Activated CD8-positive, alpha-beta memory T cell treated with anti-CD3 and anti-CD28 coated beads, Interleukin-2, amount 10 ng/mL, durations not matched to agents 7 days and 5 days (primary cell): ENCODE results near the gene FHOD3. TPM values are rescaled to one million over a fixed set of nuclear protein-coding genes. Genes with fewer than 3 reads are reported as not detected.

Source experiments
- ATAC-seq: fragments of 150-1000 bp; cut with Tn5 transposase; one replicate; pipeline ENCODE4 v1.10.0; 2021; ENCODE audit warnings: moderate library complexity
- CTCF ChIA-PET: fragments of 350-600 bp; sonication (Branson Sonifier 250); formaldehyde crosslinking; loops from one replicate; lab custom pipeline; 2021; ENCODE audit warnings: antibody characterized with exemption; lab: Charles Lee
- DNase-seq: peaks from one replicate; pipeline ENCODE4 v3.0.0-alpha.2; 2020
- H3K27ac Mint-ChIP-seq: one replicate; pipeline ENCODE4 v1.8.0; 2021; ENCODE audit warnings: mild to moderate bottlenecking, mixed read lengths
- H3K27me3 Mint-ChIP-seq: one replicate; pipeline ENCODE4 v1.8.0; 2021; ENCODE audit warnings: mixed read lengths
- H3K36me3 Mint-ChIP-seq: one replicate; pipeline ENCODE4 v1.8.0; 2021; ENCODE audit warnings: mild to moderate bottlenecking, mixed read lengths
- H3K4me1 Mint-ChIP-seq: one replicate; pipeline ENCODE4 v1.8.0; 2021; ENCODE audit warnings: mixed read lengths
- H3K4me3 Mint-ChIP-seq: one replicate; pipeline ENCODE4 v1.8.0; 2021; ENCODE audit warnings: mild to moderate bottlenecking, moderate library complexity, mixed read lengths
- H3K9me3 Mint-ChIP-seq: one replicate; pipeline ENCODE4 v1.8.0; 2022; ENCODE audit warnings: low read depth, mixed read lengths
- total RNA-seq, 2 experiments: library from RNA; stranded (reverse); gene quantifications; one replicate each; pipeline ENCODE4 v1.2.3, GENCODE V29; 2021

FHOD3 gene
- total RNA-seq, 2 experiments from 2014 or later = not detected

DNA sequence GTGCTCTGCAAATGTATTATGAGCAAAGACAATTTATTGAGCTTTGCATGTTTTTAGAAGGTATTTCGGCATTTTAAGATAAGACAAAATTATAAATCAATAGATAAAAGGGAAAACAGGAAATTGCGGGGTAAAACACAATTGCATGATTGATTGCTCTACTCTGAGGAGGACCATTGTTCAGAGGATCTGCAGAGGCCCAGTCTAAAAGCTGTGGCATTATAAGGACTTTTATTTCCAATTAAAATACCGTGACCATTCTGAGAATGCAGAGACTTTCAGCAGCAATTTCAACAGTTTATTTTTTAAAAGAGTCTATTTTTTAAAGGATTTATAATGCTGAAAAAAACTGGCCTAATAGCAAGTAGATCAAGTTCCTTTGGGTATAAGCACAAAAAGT, 469.3 kb downstream of the FHOD3 start:
- ATAC-seq (no peak), DNase-seq (no peak)
- CTCF ChIA-PET = no interaction called here
- no peaks in the 10 kb centered on the region for H3K27me3 Mint-ChIP-seq
- H3K27ac Mint-ChIP-seq = no peak overlapping the region
- peaks cover 12% of the 10 kb centered on the region for H3K4me1 Mint-ChIP-seq
- no peak overlapping the region for H3K4me3 Mint-ChIP-seq
- H3K36me3 Mint-ChIP-seq = no peaks in the 10 kb centered on the region
- no peaks in the 10 kb centered on the region for H3K9me3 Mint-ChIP-seq

DNA sequence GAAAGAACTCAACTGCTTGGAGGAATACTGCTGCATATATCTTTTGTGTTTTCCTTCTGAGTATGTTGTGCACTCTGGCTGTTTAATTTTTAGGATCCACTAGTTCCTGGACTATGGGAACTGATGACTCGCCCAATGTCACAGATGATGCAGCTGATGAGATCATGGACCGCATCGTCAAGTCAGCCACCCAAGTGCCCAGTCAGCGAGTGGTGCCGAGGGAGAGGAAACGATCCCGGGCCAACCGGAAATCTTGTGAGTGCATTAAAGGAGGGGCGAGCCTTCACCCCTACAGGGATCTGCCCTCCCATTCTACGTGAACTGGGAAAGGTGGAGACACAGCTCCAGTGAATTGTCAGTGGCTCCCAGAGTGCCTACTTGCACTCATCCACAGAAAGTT, 471.7 kb downstream of the FHOD3 start:
- Mint-ChIP-seq H3K9me3 (no peaks in the 10 kb centered on the region), H3K36me3 (no peaks in the 10 kb centered on the region), H3K4me3 (no peak overlapping the region), H3K27me3 (no peaks in the 10 kb centered on the region), H3K27ac (no peak overlapping the region), H3K4me1 (peaks cover 12% of the 10 kb centered on the region)
- ATAC-seq (no peak), DNase-seq (no peak)
- CTCF ChIA-PET = interaction anchor here (1.2 kb wide), 1 partner anchor 11 kb away, joined by 3 read pairs; no protein-coding TSS in a partner anchor

GRCh38 chr18:36769611-36770314, 472.2 kb downstream of the FHOD3 start:
- H3K27ac Mint-ChIP-seq = no peak overlapping the region

GRCh38 chr18:36770315-36770946, 472.9 kb downstream of the FHOD3 start:
- H3K36me3 Mint-ChIP-seq = no peaks in the 10 kb centered on the region
- no peak overlapping the region for H3K4me3 Mint-ChIP-seq
- H3K4me1 Mint-ChIP-seq = peaks cover 12% of the 10 kb centered on the region
- no peak for DNase-seq
- H3K9me3 Mint-ChIP-seq = no peaks in the 10 kb centered on the region
- H3K27me3 Mint-ChIP-seq = no peaks in the 10 kb centered on the region
- ATAC-seq = no peak
- CTCF ChIA-PET = no interaction called here
- no peak overlapping the region for H3K27ac Mint-ChIP-seq

More at GRCh38 chr18:36769611-36770314, 472.2 kb downstream of the FHOD3 start:
- CTCF ChIA-PET = interaction anchor here (1.2 kb wide), 1 partner anchor 11 kb away, joined by 3 read pairs; no protein-coding TSS in a partner anchor
- H3K36me3 Mint-ChIP-seq = no peaks in the 10 kb centered on the region
- ATAC-seq = no peak
- no peak for DNase-seq
- peaks cover 12% of the 10 kb centered on the region for H3K4me1 Mint-ChIP-seq
- no peak overlapping the region for H3K4me3 Mint-ChIP-seq
- no peaks in the 10 kb centered on the region for H3K9me3 Mint-ChIP-seq
- no peaks in the 10 kb centered on the region for H3K27me3 Mint-ChIP-seq

- H3K4me3 Mint-ChIP-seq = no peak overlapping the region
- H3K36me3 Mint-ChIP-seq = no peaks in the 10 kb centered on the region
- H3K27me3 Mint-ChIP-seq = no peaks in the 10 kb centered on the region
- ATAC-seq = no peak
- no peak for DNase-seq
- CTCF ChIA-PET = no interaction called here
- H3K4me1 Mint-ChIP-seq = peaks cover 12% of the 10 kb centered on the region
- no peaks in the 10 kb centered on the region for H3K9me3 Mint-ChIP-seq
- no peak overlapping the region for H3K27ac Mint-ChIP-seq
Measured at GRCh38 chr18:36771245-36771644, 473.7 kb downstream of the FHOD3 start.

DNA sequence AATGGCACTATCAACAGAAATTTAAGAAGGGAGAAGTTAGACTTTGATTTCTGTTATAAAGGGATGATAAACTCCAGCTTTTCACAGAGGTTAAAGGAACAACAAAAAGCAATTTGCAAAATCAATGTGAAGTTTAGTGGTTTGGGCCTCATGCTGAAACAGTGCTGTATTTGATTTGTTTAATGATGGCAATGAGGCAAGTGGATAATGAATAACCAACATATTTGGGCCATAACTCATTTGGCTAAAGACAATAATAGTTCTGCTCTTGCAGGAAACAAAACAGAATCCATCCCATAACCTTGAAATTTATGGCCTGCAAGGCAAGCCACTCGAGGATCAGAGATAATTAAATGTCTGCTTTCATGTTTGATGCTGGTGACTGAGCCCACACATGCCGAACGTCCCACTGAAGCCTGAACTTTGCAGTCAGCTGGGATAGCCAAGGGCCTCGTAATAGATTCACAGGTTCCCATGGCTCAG, 474.8 kb downstream of the FHOD3 start:
- DNase-seq (no peak), ATAC-seq (no peak)
- no peaks in the 10 kb centered on the region for H3K36me3 Mint-ChIP-seq
- no peak overlapping the region for H3K4me3 Mint-ChIP-seq
- no peaks in the 10 kb centered on the region for H3K27me3 Mint-ChIP-seq
- H3K9me3 Mint-ChIP-seq = no peaks in the 10 kb centered on the region
- no peak overlapping the region for H3K27ac Mint-ChIP-seq
- peaks cover 12% of the 10 kb centered on the region for H3K4me1 Mint-ChIP-seq
- CTCF ChIA-PET = no interaction called here

DNA sequence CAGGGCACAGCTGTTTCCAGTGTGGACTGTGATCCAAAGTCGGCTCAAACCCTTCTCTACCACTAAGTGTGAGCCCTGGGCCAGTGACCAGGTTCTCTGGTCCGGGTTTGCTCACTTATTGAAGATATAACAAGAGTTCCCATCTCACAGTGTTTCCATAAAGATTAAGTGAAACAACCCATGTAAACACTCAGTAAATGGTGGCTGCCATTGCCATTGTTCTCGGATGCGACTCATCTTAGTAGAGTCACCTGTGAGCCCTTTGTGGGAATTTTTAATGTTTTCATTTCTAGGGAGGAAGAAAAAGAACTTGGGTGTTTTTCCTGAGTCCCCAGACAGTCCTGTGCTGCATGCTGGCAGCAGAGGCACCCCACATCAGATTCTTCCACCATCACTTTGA, 477.9 kb downstream of the FHOD3 start:
- H3K4me1 Mint-ChIP-seq = peaks cover 12% of the 10 kb centered on the region
- no peaks in the 10 kb centered on the region for H3K27me3 Mint-ChIP-seq
- H3K36me3 Mint-ChIP-seq = peaks cover 2% of the 10 kb centered on the region
- no peak overlapping the region for H3K27ac Mint-ChIP-seq
- ATAC-seq = no peak
- no peaks in the 10 kb centered on the region for H3K9me3 Mint-ChIP-seq
- CTCF ChIA-PET = no interaction called here
- DNase-seq = no peak
- H3K4me3 Mint-ChIP-seq = no peak overlapping the region

- CTCF ChIA-PET = interaction anchor here (1.1 kb wide), 1 partner anchor 12 kb away, joined by 3 read pairs; no protein-coding TSS in a partner anchor
- Mint-ChIP-seq H3K9me3 (no peaks in the 10 kb centered on the region), H3K36me3 (peaks cover 2% of the 10 kb centered on the region), H3K4me3 (no peak overlapping the region), H3K4me1 (peaks cover 3% of the 10 kb centered on the region), H3K27me3 (no peaks in the 10 kb centered on the region), H3K27ac (no peak overlapping the region)
- DNase-seq (no peak), ATAC-seq (no peak)
Measured at GRCh38 chr18:36776650-36777049, 479.1 kb downstream of the FHOD3 start.

DNA sequence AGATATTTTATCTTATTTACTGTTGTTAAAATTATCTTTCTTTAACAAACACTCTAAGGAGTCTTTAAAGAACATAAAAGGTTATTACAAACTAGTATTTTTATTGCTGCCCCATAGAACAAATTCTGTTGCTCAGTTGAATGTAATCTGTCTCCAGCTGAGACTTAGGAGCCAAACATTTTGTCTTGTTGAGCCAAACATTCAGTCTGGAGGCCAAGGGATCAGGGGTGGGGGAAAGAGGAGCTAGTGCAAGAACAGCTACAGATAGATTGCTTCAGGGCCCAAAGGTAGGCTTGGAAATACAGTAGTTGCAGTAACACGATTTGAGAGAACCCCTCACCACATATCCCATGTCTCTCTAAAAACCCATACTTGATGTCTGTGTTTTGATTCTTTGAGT, 480.1 kb downstream of the FHOD3 start:
- Mint-ChIP-seq H3K4me1 (no peaks in the 10 kb centered on the region), H3K27me3 (no peaks in the 10 kb centered on the region), H3K4me3 (no peak overlapping the region), H3K9me3 (no peaks in the 10 kb centered on the region), H3K36me3 (peaks cover 2% of the 10 kb centered on the region), H3K27ac (no peak overlapping the region)
- DNase-seq (no peak), ATAC-seq (no peak)
- CTCF ChIA-PET = no interaction called here

DNA sequence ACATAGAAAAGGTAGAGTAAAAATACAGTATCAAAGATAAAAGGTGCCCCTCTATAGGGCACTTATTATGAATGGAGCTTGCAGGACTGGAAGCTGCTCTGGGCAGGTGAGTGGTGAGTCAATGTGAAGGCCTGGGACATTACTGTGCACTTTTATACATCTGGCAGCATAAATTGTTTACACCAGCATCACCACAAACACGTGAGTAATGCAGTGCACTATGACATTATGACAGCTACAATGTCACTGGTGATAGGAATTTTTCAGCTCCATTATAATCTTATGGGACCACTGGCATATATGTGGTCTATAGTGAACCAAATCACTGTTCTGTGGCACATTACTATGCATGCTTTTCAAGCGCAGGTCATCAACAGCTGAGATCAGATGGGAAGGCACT, 483.2 kb downstream of the FHOD3 start:
- Mint-ChIP-seq H3K27ac (no peak overlapping the region), H3K4me1 (no peaks in the 10 kb centered on the region), H3K27me3 (no peaks in the 10 kb centered on the region), H3K4me3 (no peak overlapping the region), H3K9me3 (no peaks in the 10 kb centered on the region), H3K36me3 (peaks cover 2% of the 10 kb centered on the region)
- DNase-seq (no peak), ATAC-seq (no peak)
- CTCF ChIA-PET = interaction anchor here (1.6 kb wide), 1 partner anchor 11 kb away, joined by 3 read pairs; no protein-coding TSS in a partner anchor

DNA sequence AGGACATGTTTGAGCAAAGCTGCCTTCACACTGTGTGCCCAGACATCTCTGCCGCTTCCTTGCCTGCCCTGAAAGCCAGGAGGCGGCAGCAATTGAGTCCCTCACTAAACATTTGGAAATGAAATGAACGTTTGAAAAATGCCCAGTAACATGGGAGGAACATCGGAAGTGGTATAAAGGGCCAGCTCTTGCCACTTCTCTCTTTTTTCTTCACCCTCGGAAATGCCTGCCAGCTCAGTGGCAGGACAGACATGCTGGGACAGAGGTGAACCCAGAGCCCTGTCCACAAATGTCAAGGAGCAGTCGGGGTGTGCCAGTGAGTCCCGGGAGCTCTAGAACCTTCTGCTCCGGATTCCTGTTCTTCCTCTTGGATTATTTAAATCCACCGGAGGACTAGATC, 485.2 kb downstream of the FHOD3 start:
- CTCF ChIA-PET = no interaction called here
- ATAC-seq (no peak), DNase-seq (no peak)
- no peaks in the 10 kb centered on the region for H3K9me3 Mint-ChIP-seq
- H3K4me1 Mint-ChIP-seq = no peaks in the 10 kb centered on the region
- peaks cover 5% of the 10 kb centered on the region for H3K36me3 Mint-ChIP-seq
- no peaks in the 10 kb centered on the region for H3K27me3 Mint-ChIP-seq
- H3K4me3 Mint-ChIP-seq = no peak overlapping the region
- no peak overlapping the region for H3K27ac Mint-ChIP-seq

DNA sequence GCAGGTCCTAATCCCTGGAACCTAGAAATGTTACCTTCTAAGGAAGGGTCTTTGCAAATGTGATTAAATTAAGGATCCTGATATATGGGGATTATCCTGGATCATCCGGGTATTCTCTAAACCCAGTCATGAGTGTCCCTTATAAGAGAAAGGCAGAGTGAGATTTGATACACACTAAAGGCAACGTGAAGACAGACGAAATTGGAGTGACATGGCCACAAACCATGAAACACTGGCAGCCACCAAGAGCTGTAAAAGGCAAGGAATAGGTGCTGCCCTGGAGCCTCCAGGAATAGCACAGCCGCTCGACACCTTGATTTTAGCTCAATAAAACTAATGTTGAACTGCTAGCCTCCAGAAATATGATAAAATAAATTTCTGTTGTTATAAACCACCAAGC, 486.3 kb downstream of the FHOD3 start:
- Mint-ChIP-seq H3K27ac (no peak overlapping the region), H3K36me3 (peaks cover 9% of the 10 kb centered on the region), H3K27me3 (no peaks in the 10 kb centered on the region), H3K4me1 (no peaks in the 10 kb centered on the region), H3K4me3 (no peak overlapping the region), H3K9me3 (no peaks in the 10 kb centered on the region)
- DNase-seq (no peak), ATAC-seq (no peak)
- CTCF ChIA-PET = no interaction called here

- peaks cover 32% of the 10 kb centered on the region for H3K36me3 Mint-ChIP-seq
- no peaks in the 10 kb centered on the region for H3K4me1 Mint-ChIP-seq
- peaks cover 2% of the 10 kb centered on the region for H3K9me3 Mint-ChIP-seq
- H3K4me3 Mint-ChIP-seq = no peak overlapping the region
- no peaks in the 10 kb centered on the region for H3K27me3 Mint-ChIP-seq
- no peak for DNase-seq
- H3K27ac Mint-ChIP-seq = no peak overlapping the region
- CTCF ChIA-PET = no interaction called here
- no peak for ATAC-seq
Measured at GRCh38 chr18:36786686-36787085, 489.2 kb downstream of the FHOD3 start.
